Measurements from ENCODE around the gene OR4K5.
"Not testable (repeated sequence)": the region's sequence is repeated elsewhere in the genome, so short reads cannot be mapped to it uniquely, and the experiment has no call there.

OR4K5 gene, protein sequence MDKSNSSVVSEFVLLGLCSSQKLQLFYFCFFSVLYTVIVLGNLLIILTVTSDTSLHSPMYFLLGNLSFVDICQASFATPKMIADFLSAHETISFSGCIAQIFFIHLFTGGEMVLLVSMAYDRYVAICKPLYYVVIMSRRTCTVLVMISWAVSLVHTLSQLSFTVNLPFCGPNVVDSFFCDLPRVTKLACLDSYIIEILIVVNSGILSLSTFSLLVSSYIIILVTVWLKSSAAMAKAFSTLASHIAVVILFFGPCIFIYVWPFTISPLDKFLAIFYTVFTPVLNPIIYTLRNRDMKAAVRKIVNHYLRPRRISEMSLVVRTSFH

DNA sequence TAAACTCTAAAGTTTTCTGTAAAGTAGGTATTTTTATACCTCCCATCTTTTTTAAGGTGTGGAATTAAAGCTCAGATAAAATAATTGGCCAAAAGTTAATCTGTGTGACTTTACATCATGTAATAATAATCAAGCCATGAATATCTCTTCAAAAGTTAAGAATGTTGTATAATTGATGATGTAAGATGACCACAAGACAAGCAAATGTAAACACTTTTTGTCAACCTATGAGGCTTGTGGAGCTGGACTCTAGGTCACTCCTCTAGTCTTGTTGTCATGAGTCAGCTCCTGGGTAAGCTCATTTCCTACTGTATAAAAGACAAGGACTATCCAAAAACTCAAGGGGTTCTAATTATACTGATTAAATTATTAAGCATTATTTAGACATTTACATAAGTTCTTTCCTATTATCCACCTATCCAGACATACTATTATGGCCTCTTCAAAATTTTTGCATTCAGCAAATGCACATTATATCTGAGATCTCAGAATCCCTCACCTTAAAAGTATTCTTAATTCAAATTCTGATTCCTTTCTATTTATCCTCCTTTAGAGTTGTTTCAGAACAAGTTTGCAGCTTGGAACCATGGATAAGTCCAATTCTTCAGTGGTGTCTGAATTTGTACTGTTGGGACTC, at the start of gene OR4K5:
TSS of gene OR4K5 (plus strand) at position 587 of the 637 bp plus-strand sequence. CDS start at position 587, 0 bp downstream.
- DNase-seq (ENCODE audit: low spot score): no peak

GRCh38 chr14:19873178-19873577, 47.2 kb upstream of the OR4K5 start:
- no peak for DNase-seq (ENCODE audit: low spot score)

DNA sequence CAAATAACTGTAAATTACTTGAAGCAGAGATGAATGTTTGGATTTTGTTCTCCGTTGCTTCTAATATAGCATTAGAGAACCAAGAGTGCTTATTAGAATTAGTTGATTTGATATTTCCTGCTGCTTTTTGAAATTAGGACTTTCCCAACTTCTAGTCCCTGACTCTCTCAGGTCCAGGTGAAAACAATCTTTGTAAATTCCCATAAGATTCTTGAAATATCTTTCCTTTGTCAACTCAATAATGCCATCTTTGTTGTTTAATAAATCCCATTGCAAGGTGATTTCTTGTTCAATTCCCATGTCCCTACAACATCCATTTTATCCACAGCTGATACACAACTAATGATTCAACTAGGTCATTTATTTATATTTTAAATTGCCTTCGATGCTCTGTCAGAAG, 45.6 kb upstream of the OR4K5 start, which contains the start of gene OR4K2:
TSS of gene OR4K2 (plus strand) at position 301 of the 400 bp plus-strand sequence. CDS start 1,126 bp downstream, outside the sequence.
- DNase-seq (ENCODE audit: low spot score): no peak

DNA sequence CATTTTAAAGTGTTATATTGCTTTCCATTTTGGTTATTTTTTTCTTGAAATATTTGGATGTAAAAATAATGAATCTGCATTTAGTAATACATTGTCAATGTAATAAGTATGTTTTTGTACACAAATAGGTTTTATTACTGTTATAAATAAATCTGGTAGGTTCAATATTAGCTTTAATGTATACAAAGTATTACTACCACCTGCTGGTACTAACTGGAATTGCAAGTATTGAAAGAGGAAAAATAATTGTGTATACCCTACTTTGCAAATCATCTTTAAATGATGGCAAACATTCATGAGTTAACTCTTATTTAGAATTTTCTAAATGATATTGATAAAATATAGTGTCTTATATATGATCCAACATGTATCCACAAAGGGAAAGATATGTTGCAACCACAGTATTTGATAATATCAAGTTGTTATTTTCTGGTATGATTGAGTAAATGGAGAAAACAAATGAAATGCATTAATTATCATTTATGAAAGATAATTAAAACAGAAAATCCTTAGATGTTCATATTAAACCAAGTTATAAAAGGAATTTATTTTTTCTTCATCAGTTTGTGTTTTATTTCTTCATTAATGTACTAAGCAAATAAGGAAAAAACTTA, 42.3 kb upstream of the OR4K5 start:
- no peak for DNase-seq (ENCODE audit: low spot score)

GRCh38 chr14:19895282-19895681, 25.1 kb upstream of the OR4K5 start:
- DNase-seq (ENCODE audit: low spot score): no peak

GRCh38 chr14:19900999-19901398, 19.4 kb upstream of the OR4K5 start:
- DNase-seq (ENCODE audit: low spot score): no peak

DNA sequence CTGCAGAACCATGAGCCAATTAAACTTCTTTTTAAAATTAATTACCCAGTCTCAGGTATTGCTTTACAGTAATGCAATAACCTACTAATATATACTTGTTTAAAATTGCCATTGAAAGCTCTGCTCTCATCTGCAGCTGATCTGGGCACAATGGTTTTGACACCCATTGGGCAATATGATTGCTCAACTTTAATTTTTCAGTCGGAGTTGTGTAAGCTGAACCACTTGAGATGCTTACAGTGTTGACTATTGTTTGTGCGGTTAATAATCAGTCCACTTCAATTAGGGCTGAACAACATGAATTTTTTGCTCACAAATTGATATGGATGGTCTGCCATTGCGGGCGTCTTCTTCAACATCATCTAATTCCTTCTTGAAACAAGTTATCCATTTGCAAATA, 18.0 kb upstream of the OR4K5 start:
- no peak for DNase-seq (ENCODE audit: low spot score)

GRCh38 chr14:19906665-19907064, 13.7 kb upstream of the OR4K5 start:
- no peak for DNase-seq (ENCODE audit: low spot score)

GRCh38 chr14:19911114-19911513, 9.3 kb upstream of the OR4K5 start:
- DNase-seq (ENCODE audit: low spot score): no peak

DNA sequence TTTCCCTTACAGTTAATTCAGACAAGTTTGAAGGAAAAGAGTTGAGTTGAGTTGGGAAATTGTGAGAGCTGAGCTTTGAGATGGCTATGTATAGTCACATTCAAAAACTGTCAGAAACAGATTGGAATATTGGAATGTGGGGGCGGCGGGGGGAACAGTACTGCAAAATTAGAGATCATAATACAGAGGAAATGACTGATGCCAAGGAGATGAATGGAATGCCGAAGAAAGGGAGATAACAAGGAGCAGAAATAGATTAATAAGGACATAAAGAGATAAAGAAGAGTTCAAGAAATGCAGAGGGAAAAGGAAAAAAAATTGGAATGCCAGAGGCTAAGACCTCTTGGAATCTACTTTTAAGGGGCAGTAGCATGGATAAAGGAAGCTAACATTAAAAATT, 3.2 kb upstream of the OR4K5 start:
- no peak for DNase-seq (ENCODE audit: low spot score)

DNA sequence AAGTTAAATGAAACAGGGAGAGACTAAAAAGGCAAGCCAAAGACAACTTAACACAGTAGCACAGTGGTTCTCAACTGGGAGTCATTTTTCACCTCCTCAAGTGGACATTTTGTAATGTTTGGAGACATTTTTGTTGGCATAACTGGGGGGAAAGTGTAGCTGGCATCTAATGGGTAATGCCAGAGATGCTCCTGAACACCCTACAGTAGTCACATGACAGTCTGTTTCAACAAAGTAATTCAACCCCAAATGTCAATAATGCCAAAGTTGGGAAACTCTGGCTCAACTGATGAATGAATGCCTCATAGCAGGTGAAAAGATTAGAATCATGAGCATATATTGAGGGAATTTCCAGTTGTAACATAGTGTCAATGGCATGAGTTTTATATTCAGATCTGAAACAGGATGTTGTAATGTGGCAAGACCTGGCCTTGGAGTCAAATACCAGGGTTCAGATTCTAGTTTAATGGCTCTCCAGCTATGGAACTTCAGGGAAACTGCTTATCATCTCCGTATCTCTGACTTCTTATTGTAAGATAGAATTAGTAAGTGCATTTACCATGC, 2.4 kb upstream of the OR4K5 start:
- no peak for DNase-seq (ENCODE audit: low spot score)

- no peak for DNase-seq (ENCODE audit: low spot score)
Measured at GRCh38 chr14:19918553-19919264, 1.7 kb upstream of the OR4K5 start.

GRCh38 chr14:19930617-19931016, 10.2 kb downstream of the OR4K5 start, which contains the start of gene OR4K1:
TSS of gene OR4K1 (plus strand) at chr14:19930917. CDS start at chr14:19935667, 4,750 bp downstream.
- DNase-seq (ENCODE audit: low spot score): no peak

GRCh38 chr14:19941668-19942067, 21.3 kb downstream of the OR4K5 start:
- DNase-seq (ENCODE audit: low spot score): no peak

DNA sequence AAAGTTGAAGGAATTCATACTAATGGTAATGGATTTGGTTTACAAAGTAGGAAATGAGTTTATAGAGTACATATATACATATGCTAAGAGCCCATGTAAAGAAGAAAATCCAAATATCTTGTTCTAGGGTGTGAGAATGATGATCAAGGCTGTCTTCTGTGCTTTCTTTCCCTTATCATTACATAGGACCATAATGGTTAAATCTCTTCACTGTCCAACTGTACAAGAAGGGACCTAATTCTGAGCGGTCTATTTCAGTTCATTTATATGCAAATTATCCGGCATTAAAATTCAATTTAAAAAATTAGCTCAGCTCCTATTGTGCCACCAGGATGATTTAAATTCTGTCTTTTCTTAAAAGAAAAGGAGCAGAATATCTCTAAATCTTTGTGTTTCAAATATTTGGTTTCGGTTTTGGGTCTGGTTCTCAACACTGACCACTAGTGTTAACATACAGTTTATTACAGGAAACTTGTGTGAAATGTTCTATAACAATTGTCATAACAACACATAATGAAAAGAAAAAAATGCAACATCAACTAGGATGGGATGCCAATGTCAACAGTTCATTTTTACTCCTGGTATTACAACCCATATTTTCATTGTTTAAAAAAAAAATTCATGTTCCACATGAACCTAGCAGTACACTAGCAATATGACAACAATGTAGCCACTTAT, 27.1 kb downstream of the OR4K5 start:
- DNase-seq (ENCODE audit: low spot score): no peak

DNA sequence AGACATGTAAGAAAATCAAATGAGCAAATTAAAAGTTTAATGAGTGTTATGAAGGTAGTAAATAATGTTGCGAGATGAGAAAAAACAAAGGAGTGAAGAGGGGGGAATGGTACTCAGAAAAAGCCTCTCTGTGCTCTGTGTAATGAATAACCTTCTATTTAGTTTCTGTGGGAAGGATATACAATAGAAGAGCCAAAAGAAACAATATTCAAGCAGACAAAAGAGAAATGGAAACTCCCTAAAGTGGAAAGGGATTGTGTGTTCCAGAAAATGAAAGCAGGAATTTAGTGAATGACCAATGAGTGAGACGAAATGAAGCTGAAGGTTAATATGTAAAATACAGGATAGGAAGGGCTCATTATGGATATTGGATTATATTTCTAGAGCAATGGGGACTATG, 28.8 kb downstream of the OR4K5 start:
- DNase-seq (ENCODE audit: low spot score): no peak

- DNase-seq (ENCODE audit: low spot score): not testable (repeated sequence)
Measured at GRCh38 chr14:19969735-19970134, 49.3 kb downstream of the OR4K5 start.

Measured in ecto neural progenitor cell (in vitro differentiated cells).